ENCODE results near the gene ICA1L.

Gene ICA1L

GRCh38 chr2:202752071-202752470 is 119.5 kb downstream of the ICA1L start:
- TF ChIP-seq CTCF (IDR thresholded peaks at IDR 0.05), result no peak
- no peak for TF ChIP-seq ZFX (IDR thresholded peaks at IDR 0.05; ENCODE audit: borderline replicate concordance)
- no peak overlapping the region for H3K27ac ChIP-seq

GRCh38 chr2:202750763-202751427 is 120.7 kb downstream of the ICA1L start:
- no peak overlapping the region for H3K27ac ChIP-seq
- TF ChIP-seq ZFX (IDR thresholded peaks at IDR 0.05; ENCODE audit: borderline replicate concordance), result no peak

GRCh38 chr2:202749477-202749876 is 122.1 kb downstream of the ICA1L start:
- no peak overlapping the region for H3K27ac ChIP-seq
- TF ChIP-seq CTCF (IDR thresholded peaks at IDR 0.05), result no peak
- TF ChIP-seq ZFX (IDR thresholded peaks at IDR 0.05; ENCODE audit: borderline replicate concordance), result no peak

GRCh38 chr2:202743613-202744012 is 128.0 kb downstream of the ICA1L start:
- no peak overlapping the region for H3K27ac ChIP-seq
- TF ChIP-seq CTCF (IDR thresholded peaks at IDR 0.05), result no peak

- TF ChIP-seq ZFX (IDR thresholded peaks at IDR 0.05; ENCODE audit: borderline replicate concordance), result no peak
- TF ChIP-seq CTCF (IDR thresholded peaks at IDR 0.05), result no peak
- H3K27ac ChIP-seq, result no peak overlapping the region
Observed at GRCh38 chr2:202736826-202737225, 134.7 kb downstream of the ICA1L start.

GRCh38 chr2:202726070-202726469 is 145.5 kb downstream of the ICA1L start:
- no peak overlapping the region for H3K27ac ChIP-seq
- no peak for TF ChIP-seq ZFX (IDR thresholded peaks at IDR 0.05; ENCODE audit: borderline replicate concordance)
- TF ChIP-seq CTCF (IDR thresholded peaks at IDR 0.05), result no peak

GRCh38 chr2:202723746-202724145 is 147.8 kb downstream of the ICA1L start:
- TF ChIP-seq CTCF (IDR thresholded peaks at IDR 0.05) (no peak), ZFX (IDR thresholded peaks at IDR 0.05; ENCODE audit: borderline replicate concordance) (no peak)
- H3K27ac ChIP-seq, result no peak overlapping the region

All from 22Rv1 (cell line).